ENCODE results near the gene COL11A1.
"Not testable (repeated sequence)": the region's sequence is repeated elsewhere in the genome, so short reads cannot be mapped to it uniquely, and the experiment has no call there.

The COL11A1 gene

DNA sequence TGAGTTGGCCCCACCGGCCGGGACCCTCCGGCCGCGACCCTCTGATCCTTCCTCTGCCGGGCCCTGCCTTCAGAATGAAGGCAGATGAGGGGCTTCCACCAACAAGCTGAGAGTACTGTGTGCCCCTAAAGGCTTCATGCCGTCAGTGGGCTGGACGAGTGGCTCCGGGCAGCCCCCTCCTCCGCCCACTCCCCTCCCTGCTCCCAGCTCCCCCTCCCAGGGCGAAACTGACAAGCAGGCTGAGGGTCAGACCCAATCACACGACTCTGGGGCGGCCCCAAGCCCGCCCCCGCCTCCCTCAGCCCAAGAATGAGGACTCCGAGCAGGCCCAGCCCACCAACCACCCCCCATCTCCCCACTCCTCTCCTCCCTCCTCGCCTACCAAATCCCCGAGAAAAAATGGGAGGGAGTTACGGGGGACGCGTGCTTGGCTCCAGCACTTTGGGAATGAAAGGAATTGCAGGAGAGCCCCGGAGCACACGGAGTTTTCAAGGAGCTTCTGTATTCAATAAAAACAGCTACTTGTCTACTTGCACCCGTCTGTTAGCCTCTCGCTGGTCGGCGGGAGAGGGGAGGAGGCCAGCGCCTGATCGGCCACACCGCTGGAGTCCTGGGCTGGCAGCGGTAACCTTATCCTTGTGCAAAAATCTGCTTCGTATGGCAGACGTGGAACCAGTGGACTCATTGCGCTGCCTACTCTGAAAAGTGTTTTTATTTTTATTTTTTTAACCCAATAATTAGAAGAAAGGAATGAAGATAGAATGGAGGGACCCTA lies at the start of gene COL11A1:
Gene COL11A1, minus strand, starts transcription at position 147 of the 775 bp plus-strand sequence. CDS start 344 bp downstream, outside the sequence.
- DNase-seq (ENCODE audit: low read depth, low spot score), result no peak

DNA sequence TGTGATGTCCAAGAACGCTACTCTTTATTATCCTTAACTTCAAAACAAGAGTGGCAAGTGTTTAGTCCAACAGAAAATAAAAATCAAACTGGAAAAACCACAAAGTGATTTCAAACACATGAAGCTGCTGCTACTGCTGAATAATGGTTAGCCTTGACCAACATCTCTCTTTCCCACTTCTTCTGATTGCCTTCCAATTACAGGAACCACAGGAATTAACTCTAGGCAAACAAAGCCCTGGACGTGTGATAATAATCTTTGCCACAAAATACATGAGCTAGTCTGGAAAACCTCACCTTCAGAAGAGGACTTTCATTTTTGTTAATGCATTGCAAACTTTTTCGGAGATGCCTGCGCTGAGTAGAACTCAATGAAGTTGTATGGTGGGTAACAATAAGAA lies 48.6 kb upstream of the COL11A1 start:
- DNase-seq (ENCODE audit: low read depth, low spot score), result no peak

GRCh38 chr1:103146166-103146565 lies 37.8 kb upstream of the COL11A1 start:
- DNase-seq (ENCODE audit: low read depth, low spot score), result no peak

DNA sequence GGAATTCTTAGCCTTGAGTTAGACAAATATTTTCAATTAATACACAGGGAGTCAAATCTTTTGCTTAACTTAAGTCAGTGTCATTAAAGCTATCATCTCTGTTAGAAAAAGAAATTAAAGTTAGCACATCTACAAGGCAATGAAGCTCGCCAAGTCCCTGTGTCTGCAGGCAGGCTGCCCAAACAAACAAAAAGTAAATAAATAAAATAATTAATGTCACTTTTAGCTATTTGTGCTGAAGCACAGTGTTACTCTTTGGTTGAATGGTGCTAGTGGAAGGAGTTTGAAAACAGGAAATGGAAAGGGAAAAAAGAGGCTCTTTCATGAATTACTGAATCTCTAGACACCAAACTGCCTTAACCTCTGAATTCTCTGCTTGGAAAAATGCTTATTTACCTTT lies 37.1 kb upstream of the COL11A1 start:
- DNase-seq (ENCODE audit: low read depth, low spot score), result no peak

- DNase-seq (ENCODE audit: low read depth, low spot score), result no peak
Observed at GRCh38 chr1:103144681-103145080, 36.4 kb upstream of the COL11A1 start.

- DNase-seq (ENCODE audit: low read depth, low spot score), result no peak
Observed at GRCh38 chr1:103142461-103142860, 34.1 kb upstream of the COL11A1 start.

DNA sequence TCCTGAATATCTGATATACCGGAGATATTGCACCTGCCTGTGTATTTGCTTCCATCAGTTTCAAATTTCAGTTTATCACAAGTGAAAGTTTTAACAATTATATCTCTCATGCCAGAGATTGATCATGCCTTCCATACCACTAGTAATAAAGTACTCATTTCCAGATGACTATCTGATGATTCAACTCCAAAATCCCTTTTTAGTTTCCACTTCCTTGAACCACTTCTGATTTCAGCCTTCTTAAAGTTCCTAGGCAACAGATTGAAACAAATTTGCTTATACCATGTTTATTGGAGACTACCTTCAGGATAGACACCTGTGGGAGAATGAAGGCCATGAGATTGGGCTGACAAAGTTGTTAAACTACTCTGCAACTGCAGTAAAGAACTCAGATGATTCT lies 21.5 kb upstream of the COL11A1 start:
- DNase-seq (ENCODE audit: low read depth, low spot score), result no peak

DNA sequence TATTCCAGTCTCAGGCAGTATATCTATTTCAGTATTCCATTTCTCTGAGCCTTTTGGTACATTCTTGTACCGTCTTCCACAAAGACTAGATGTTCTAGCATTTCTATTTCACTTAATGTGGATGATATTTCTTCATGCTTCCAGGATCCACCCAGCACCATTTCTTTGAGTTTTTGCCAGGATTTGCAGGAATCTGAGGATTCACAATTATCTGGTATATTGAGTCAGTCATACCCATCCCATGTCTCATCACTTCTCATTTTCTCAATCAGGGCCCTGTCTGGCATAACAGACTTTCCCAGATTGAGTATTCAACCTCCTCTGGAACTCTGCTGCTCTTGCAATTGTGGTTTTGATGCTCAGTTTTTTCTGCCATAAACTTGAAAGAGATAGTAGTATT lies 20.9 kb upstream of the COL11A1 start:
- no peak for DNase-seq (ENCODE audit: low read depth, low spot score)

DNA sequence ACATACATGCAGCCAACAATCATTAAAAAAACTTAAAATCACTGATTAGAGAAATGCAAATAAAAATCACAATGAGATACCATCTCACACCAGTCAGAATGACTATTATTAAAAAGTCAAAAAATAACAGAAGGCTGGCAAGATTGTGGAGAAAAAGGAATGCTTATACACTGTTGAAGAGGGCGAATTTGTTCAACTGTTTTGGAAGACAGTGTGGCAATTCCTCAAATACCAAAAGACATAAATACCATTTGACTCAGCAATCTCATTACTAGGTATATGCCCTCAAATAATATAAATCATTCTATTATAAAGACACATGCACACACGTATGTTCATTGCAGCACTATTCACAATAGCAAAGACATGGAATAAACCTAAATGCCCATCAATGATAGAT lies 19.9 kb upstream of the COL11A1 start:
- DNase-seq (ENCODE audit: low read depth, low spot score), result not testable (repeated sequence)

- no peak for DNase-seq (ENCODE audit: low read depth, low spot score)
Observed at GRCh38 chr1:103125219-103125618, 16.9 kb upstream of the COL11A1 start.

- DNase-seq (ENCODE audit: low read depth, low spot score), result no peak
Observed at GRCh38 chr1:103122983-103123720, 14.8 kb upstream of the COL11A1 start.

- DNase-seq (ENCODE audit: low read depth, low spot score), result no peak
Observed at GRCh38 chr1:103120981-103121380, 12.7 kb upstream of the COL11A1 start.

DNA sequence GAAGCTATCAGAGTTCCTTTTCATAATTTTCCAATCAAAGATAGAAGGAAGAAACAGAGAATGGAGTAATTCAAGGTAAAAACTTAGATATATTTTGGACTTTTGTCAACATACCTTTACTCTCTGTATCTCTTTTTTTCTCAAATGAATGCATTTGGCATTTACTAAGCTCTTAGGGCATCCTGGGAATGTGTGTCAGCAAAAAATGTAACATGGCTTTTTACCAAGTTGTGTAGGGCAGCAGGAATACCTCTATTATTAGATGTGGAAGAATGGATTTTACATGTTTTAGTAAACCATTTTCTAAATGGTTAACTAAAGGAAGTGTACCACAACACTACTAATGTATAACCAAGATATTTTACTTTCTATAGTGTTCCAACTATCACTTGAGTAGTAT lies 4.2 kb upstream of the COL11A1 start:
- no peak for DNase-seq (ENCODE audit: low read depth, low spot score)

DNA sequence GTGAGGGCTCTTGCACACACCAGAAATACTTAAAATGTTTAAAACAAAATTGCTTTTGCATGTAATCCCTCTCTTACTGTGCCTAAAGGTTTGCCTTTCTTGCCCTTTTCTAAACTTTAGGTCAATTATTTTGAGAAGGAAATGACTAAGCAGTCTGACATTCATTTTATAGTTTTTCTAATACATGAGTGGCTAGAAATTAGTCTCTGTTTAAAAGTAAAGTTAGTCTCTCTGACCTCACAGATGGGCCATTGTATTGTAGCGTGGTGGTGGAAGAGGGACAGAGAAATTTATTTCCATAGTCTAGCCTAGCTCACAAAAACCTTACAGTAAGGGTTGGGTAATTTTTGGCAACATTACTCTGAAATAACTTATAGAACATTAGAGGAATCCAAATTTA lies 3.6 kb upstream of the COL11A1 start:
- DNase-seq (ENCODE audit: low read depth, low spot score), result no peak

GRCh38 chr1:103110701-103111100 lies 2.4 kb upstream of the COL11A1 start:
- no peak for DNase-seq (ENCODE audit: low read depth, low spot score)

DNA sequence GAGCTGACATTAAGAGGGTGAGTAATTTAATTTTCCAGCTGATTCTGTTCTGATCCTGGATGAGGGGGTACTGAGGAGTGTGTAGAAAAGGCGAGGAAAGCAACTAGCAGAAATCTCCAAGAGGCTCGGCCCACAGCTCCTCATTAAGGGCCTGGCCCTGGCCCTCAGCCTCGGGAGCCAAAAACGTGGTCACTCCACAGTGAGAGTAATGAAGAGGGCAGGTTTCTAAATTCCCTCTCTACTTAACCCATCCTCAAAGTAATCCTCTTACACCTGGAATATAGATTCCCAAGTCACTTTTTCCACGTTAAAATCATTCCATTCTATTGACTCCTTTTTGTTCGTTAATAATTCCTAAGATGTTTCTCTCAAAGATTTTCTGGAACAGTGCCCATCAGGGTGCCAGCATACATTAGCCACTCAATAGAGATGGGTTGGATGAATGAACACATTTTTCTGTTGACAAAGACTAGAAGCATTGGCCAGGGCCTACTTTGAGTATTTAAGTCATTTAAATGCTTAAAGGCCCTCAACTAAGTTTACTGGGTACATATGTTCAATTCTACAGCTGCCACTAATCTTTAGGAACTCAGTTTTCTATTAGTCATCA lies 1.1 kb upstream of the COL11A1 start:
- no peak for DNase-seq (ENCODE audit: low read depth, low spot score)

DNA sequence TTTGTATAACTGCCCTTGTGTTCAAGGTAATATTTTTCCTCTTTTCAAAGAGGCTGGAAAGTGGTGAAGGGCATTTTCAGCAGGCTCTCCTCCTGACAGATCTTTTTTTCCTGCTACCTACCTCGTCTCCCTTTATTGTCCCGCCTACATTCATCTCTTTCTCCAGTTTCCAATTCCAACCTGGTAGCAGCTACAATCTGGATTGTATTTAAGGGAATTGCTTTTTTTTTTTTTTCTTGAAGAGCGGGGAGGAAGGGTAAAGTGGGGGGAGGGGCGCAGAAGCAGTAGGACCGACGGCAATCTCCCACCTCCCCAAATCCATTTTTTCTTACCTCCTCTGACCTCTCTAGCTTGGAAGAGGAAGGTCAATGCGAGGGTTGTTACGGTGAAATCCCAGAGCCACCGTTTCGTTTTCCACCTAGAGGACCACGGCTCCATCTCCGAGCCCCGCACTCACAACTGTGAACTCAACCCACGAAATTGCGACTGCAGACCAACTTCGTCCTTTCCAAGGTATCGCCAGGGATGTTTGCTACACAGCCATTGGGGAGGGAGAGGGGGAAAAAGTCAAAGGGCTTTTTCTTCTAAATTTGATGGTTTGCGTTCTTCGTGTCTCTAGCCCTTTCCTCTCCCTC lies 464 bp downstream of the COL11A1 start:
- DNase-seq (ENCODE audit: low read depth, low spot score), result no peak

DNA sequence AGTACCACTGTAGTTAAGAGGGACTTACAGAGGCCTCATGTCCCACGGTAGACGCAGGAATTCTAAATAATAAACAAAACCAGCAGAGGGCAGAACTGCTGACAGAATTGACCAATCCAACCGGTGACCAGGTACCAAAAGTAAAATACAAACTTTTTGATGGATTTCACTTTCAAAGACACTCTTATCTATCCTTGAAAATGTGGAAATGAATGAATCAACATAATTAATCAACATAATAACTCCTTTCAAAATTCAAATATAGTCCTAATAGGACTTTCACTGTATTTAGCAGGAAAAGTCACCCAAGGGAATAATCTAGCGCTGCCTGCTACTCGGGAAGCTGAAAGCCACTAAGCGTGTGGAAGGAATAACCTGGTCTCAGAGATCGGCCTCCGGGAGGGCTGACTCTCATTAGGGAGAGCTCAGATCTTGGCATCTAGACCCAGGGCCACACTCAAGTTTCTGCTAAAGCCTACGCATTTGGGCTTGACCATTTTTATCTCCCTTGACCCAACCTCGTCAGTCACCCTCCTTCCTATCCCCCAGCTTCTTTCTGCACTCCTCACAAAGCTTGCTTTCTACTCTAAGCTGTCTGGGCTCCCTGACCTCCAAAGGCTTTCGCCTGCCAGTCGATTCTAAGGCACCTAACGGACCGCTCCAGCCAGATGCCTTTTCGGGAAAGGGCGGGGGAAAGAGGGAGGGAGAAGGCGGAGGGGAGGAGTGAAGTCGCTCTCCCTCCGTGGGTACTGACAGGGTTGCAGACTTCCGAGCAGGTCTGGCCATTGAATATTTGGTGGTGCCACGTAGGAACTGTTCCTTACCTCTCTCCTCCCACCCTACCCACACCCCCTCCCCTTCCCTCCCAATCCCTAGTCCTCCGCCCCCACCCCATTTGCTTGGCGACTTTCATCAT lies 1.6 kb downstream of the COL11A1 start:
- no peak for DNase-seq (ENCODE audit: low read depth, low spot score)

- no peak for DNase-seq (ENCODE audit: low read depth, low spot score)
Observed at GRCh38 chr1:103101399-103101798, 6.9 kb downstream of the COL11A1 start.

DNA sequence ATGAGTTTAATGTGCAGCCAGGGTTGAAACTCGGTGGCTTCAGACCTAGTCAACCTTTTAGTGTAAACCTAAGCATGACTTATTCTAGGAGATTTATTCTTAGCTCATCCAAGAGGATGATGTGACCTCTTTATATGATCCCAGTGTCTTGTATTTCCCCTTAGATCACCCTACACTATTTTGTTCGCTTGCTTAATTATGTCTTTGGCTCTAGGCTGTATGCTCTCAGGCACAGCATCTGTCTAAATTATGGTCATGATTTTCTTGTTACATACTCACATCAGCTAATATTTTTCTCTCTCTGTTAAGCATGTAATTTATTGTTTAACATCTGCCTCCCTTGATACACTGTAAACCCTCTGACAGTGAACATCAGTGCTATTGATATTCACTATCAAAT lies 19.1 kb downstream of the COL11A1 start:
- no peak for DNase-seq (ENCODE audit: low read depth, low spot score)

GRCh38 chr1:103087256-103087655 lies 21.1 kb downstream of the COL11A1 start:
- DNase-seq (ENCODE audit: low read depth, low spot score), result no peak

All from activated naive CD8-positive, alpha-beta T cell treated with anti-CD3 and anti-CD28 coated beads, Interleukin-2, amount 50 U/mL, for 16 hours (primary cell).